ENCODE measurements around the gene STX2. TPM values are rescaled to one million over a fixed set of nuclear protein-coding genes. Genes with fewer than 3 reads are reported as not detected.
"Not testable (repeated sequence)": the region's sequence is repeated elsewhere in the genome, so short reads cannot be mapped to it uniquely, and the experiment has no call there.

STX2 gene
- total RNA-seq, 4 donors from 2014 or later: 46.6 to 80.8 (median 49.1) TPM

DNA sequence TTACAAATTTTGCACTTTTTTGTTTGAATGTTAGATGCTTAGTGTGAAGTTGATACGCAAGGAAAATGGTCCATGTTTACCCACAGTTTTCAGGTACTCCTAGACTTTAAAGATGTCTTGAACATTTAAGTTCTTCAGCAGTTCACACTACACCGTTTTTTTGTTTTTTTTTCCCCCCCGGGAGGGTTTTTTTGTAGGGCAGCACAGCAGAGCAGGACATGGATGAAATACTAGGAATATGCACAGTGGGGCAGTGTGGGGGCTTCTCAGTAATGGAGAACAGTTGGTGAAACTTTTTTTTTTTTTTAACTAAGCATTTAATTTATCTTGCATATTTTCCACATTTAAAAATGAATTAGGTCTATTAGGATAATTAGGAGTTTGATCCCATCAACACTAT lies 37.7 kb upstream of the STX2 start:
- TF ChIP-seq POLR2AphosphoS5 (IDR thresholded peaks at IDR 0.05) (no peak), EP300 (IDR thresholded peaks at IDR 0.05) (no peak), POLR2A (IDR thresholded peaks at IDR 0.05; ENCODE audit: low read depth) (no peak)
- TF ChIP-seq, protein P1, sequence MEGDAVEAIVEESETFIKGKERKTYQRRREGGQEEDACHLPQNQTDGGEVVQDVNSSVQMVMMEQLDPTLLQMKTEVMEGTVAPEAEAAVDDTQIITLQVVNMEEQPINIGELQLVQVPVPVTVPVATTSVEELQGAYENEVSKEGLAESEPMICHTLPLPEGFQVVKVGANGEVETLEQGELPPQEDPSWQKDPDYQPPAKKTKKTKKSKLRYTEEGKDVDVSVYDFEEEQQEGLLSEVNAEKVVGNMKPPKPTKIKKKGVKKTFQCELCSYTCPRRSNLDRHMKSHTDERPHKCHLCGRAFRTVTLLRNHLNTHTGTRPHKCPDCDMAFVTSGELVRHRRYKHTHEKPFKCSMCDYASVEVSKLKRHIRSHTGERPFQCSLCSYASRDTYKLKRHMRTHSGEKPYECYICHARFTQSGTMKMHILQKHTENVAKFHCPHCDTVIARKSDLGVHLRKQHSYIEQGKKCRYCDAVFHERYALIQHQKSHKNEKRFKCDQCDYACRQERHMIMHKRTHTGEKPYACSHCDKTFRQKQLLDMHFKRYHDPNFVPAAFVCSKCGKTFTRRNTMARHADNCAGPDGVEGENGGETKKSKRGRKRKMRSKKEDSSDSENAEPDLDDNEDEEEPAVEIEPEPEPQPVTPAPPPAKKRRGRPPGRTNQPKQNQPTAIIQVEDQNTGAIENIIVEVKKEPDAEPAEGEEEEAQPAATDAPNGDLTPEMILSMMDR (IDR thresholded peaks at IDR 0.05): no peak
- intact Hi-C loops (cut with DNase I): no loop called here
- 73% methylated on average over 3 of the region's 3 CpGs for WGBS
- DNase-seq (ENCODE audit: extremely low spot score): no peak
- Histone ChIP-seq H3K36me3 (peaks cover 34 to 58% (median 42%) of the 10 kb centered on the region in 4 donors), H3K4me1 (peaks cover 13 to 35% (median 26%) of the 10 kb centered on the region in 4 donors), H3K9me3 (no peaks in the 10 kb centered on the region), H3K27me3 (no peaks in the 10 kb centered on the region), H3K27ac (replicated peaks in 1 of 4) (no peak overlapping the region), H3K4me3 (no peak overlapping the region)

DNA sequence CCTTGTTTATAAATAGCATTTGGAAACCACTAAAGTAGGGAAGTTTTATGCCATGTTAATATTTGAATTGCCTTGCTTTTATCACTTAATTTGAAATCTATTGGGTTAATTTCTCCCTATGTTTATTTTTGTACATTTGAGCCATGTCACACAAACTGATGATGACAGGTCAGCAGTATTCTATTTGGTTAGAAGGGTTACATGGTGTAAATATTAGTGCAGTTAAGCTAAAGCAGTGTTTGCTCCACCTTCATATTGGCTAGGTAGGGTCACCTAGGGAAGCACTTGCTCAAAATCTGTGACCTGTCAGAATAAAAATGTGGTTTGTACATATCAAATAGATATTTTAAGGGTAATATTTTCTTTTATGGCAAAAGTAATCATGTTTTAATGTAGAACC lies 37.2 kb upstream of the STX2 start:
- no peaks in the 10 kb centered on the region for H3K9me3 ChIP-seq
- H3K36me3 ChIP-seq: peaks cover 34 to 58% (median 42%) of the 10 kb centered on the region in 4 donors
- H3K4me3 ChIP-seq: no peak overlapping the region
- DNase-seq (ENCODE audit: extremely low spot score): no peak
- H3K27me3 ChIP-seq: no peaks in the 10 kb centered on the region
- TF ChIP-seq EP300 (IDR thresholded peaks at IDR 0.05): no peak
- TF ChIP-seq, protein P1 (IDR thresholded peaks at IDR 0.05): no peak
- no peak for TF ChIP-seq POLR2A (IDR thresholded peaks at IDR 0.05; ENCODE audit: low read depth)
- no peak for TF ChIP-seq POLR2AphosphoS5 (IDR thresholded peaks at IDR 0.05)
- H3K4me1 ChIP-seq: peaks cover 14 to 37% (median 29%) of the 10 kb centered on the region in 4 donors
- H3K27ac ChIP-seq (replicated peaks in 1 of 4): no peak overlapping the region
- intact Hi-C loops (cut with DNase I): no loop called here

DNA sequence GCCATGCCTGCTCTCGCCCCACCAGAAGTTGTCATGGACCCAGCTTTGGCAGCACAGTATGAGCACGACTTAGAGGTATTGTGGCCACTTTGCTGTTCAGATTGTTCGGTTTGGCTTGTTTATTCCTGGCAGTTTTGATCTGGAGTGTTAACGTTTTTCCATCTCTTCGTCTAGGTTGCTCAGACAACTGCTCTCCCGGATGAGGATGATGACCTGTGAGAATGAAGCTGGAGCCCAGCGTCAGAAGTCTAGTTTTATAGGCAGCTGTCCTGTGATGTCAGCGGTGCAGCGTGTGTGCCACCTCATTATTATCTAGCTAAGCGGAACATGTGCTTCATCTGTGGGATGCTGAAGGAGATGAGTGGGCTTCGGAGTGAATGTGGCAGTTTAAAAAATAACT lies 36.7 kb upstream of the STX2 start:
- H3K9me3 ChIP-seq; DNase-seq (ENCODE audit: extremely low spot score); H3K4me3 ChIP-seq; intact Hi-C loops (cut with DNase I); H3K27me3 ChIP-seq; H3K27ac ChIP-seq (replicated peaks in 1 of 4): not testable (repeated sequence)
- 81% methylated on average over 11 of the region's 11 CpGs for WGBS
- Histone ChIP-seq H3K36me3 (peaks cover 34 to 58% (median 42%) of the 10 kb centered on the region in 4 donors), H3K4me1 (peaks cover 16 to 43% (median 34%) of the 10 kb centered on the region in 4 donors)

DNA sequence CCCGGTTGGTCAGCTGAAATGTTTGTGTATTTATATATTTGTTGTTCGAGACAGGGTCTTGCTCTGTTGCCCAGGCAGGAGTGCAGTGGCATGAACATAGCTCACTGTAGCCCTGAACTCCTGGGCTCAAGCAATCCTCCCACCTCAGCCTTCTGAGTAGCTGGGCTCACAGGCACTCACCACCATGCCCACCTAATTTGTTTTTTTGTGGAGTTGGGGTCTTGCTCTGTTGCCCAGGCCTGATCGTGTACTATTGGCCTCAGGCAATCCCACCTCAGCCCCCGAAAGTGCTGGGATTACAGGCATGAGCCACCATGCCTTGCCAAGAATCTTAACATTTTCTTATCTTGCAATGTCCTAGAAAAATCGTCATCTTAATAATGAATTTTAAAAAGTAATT lies 36.1 kb upstream of the STX2 start:
- TF ChIP-seq, protein P1 (IDR thresholded peaks at IDR 0.05): no peak
- TF ChIP-seq POLR2AphosphoS5 (IDR thresholded peaks at IDR 0.05): no peak
- no peak for TF ChIP-seq POLR2A (IDR thresholded peaks at IDR 0.05; ENCODE audit: low read depth)
- TF ChIP-seq EP300 (IDR thresholded peaks at IDR 0.05): no peak
- Histone ChIP-seq H3K27ac (replicated peaks in 1 of 4) (no peak overlapping the region), H3K27me3 (no peaks in the 10 kb centered on the region), H3K4me1 (peaks cover 16 to 41% (median 35%) of the 10 kb centered on the region in 4 donors), H3K4me3 (no peak overlapping the region), H3K36me3 (peaks cover 34 to 58% (median 42%) of the 10 kb centered on the region in 4 donors), H3K9me3 (no peaks in the 10 kb centered on the region)
- intact Hi-C loops (cut with DNase I): no loop called here
- WGBS: 85% methylated on average over 5 of the region's 5 CpGs
- no peak for DNase-seq (ENCODE audit: extremely low spot score)

DNA sequence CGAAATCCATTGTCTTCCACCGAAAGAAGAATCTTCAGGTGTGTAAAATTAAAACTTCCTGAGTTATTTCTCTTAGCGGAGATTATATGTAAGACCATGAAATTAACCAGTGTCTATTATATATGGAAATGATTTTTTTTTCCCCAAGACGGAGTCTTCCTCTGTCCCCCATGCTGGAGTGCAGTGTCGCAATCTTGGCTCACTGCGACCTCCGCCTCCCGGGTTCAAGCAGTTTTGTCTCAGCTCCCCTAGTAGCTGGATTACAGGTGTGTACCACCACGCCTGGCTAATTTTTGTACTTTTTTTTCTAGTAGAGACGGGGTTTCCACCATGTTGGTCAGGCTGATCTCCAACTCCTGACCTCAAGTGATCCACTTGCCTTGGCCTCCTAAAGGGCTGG lies 35.6 kb upstream of the STX2 start:
- intact Hi-C loops (cut with DNase I): no loop called here
- no peak for DNase-seq (ENCODE audit: extremely low spot score)
- Histone ChIP-seq H3K9me3 (no peaks in the 10 kb centered on the region), H3K27ac (replicated peaks in 1 of 4) (no peak overlapping the region), H3K27me3 (no peaks in the 10 kb centered on the region), H3K4me3 (no peak overlapping the region), H3K4me1 (peaks cover 16 to 41% (median 35%) of the 10 kb centered on the region in 4 donors), H3K36me3 (peaks cover 34 to 58% (median 42%) of the 10 kb centered on the region in 4 donors)
- 92% methylated on average over 10 of the region's 10 CpGs for WGBS
- TF ChIP-seq POLR2A (IDR thresholded peaks at IDR 0.05; ENCODE audit: low read depth): no peak

DNA sequence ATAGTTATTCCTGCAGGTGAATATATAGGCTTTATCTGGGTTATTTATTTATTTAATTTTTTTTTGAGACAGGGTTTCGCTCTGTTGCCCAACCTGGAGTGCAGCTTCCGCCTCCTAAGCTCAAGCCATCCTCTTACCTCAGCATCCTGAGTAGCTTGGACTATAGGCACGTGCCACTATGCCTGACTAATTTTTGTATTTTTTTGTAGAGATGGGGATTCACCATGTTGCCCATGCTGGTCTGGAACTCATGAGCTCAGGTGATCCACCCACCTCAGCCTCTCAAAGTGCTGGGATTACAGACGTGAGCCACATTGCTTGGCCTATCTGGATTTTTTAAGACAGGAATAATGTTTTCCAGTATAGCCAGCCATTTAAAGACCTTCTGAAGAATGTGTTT lies 34.8 kb upstream of the STX2 start:
- Histone ChIP-seq H3K27me3 (no peaks in the 10 kb centered on the region), H3K4me3 (no peak overlapping the region), H3K9me3 (no peaks in the 10 kb centered on the region), H3K27ac (replicated peaks in 1 of 4) (no peak overlapping the region), H3K36me3 (peaks cover 34 to 58% (median 42%) of the 10 kb centered on the region in 4 donors), H3K4me1 (peaks cover 16 to 41% (median 35%) of the 10 kb centered on the region in 4 donors)
- TF ChIP-seq EP300 (IDR thresholded peaks at IDR 0.05) (no peak), POLR2AphosphoS5 (IDR thresholded peaks at IDR 0.05) (no peak)
- TF ChIP-seq, protein P1 (IDR thresholded peaks at IDR 0.05): no peak
- WGBS: 81% methylated on average over 4 of the region's 4 CpGs
- intact Hi-C loops (cut with DNase I): no loop called here
- no peak for DNase-seq (ENCODE audit: extremely low spot score)

Measured in esophagus muscularis mucosa (tissue), 4 donors.